DMS53 treated with DMSO at 0.1 percent for 48 hours (cell line): ENCODE measurements around the gene NKPD1.
A peak's percentile ranks its signal among the peaks of the same experiment; 100 is the strongest.

Experiments
- DNase-seq: peaks from one replicate; lab custom pipeline; 2025; ENCODE audit not compliant: unreplicated experiment; lab: John Stamatoyannopoulos, UW

Gene NKPD1

GRCh38 chr19:45175515-45176345 is 14.9 kb upstream of the NKPD1 start:
- DNase-seq: no peak

GRCh38 chr19:45173816-45174215 is 13.0 kb upstream of the NKPD1 start:
- no peak for DNase-seq

GRCh38 chr19:45172611-45173208 is 11.9 kb upstream of the NKPD1 start:
- no peak for DNase-seq

- no peak for DNase-seq
Observed at GRCh38 chr19:45172173-45172572, 11.4 kb upstream of the NKPD1 start.

- no peak for DNase-seq
Observed at GRCh38 chr19:45171211-45171623, 10.4 kb upstream of the NKPD1 start.

- DNase-seq: no peak
Observed at GRCh38 chr19:45170146-45171106, 9.6 kb upstream of the NKPD1 start.

- no peak for DNase-seq
Observed at GRCh38 chr19:45169602-45170001, 8.8 kb upstream of the NKPD1 start.

- no peak for DNase-seq
Observed at GRCh38 chr19:45168767-45169351, 8.1 kb upstream of the NKPD1 start.

GRCh38 chr19:45166723-45167252 is 6.0 kb upstream of the NKPD1 start:
- DNase-seq: no peak

- DNase-seq: peak; percentile 54
Observed at GRCh38 chr19:45164577-45165335, 4.0 kb upstream of the NKPD1 start.

GRCh38 chr19:45163751-45164460 is 3.1 kb upstream of the NKPD1 start:
- DNase-seq: no peak

- no peak for DNase-seq
Observed at GRCh38 chr19:45163156-45163555, 2.4 kb upstream of the NKPD1 start.

- peak; percentile 64 for DNase-seq
Observed at GRCh38 chr19:45162608-45163143, 1.9 kb upstream of the NKPD1 start.

- no peak for DNase-seq
Observed at GRCh38 chr19:45161738-45162607, 1.2 kb upstream of the NKPD1 start.

- no peak for DNase-seq
Observed at GRCh38 chr19:45159971-45160324, 834 bp downstream of the NKPD1 start.

GRCh38 chr19:45159210-45159970 is 1.4 kb downstream of the NKPD1 start:
- no peak for DNase-seq

GRCh38 chr19:45158503-45159209 is 2.1 kb downstream of the NKPD1 start:
- no peak for DNase-seq
